WTC11 (cell line): ENCODE measurements around the gene GGA1.

Source experiments
- CTCF ChIP-seq: fragments of 200-600 bp; IDR thresholded peaks from 2 replicates; pipeline ENCODE4 v1.8.0; 2022; ENCODE audit warnings: antibody characterized with exemption
- ZNF232 ChIP-seq: sonication (generic); formaldehyde crosslinking; IDR thresholded peaks from 2 replicates; pipeline ENCODE4 v1.8.0; 2022; ENCODE audit warnings: mild to moderate bottlenecking, missing genetic modification reagents
- ZNF263 ChIP-seq: sonication (generic); formaldehyde crosslinking; IDR thresholded peaks from 2 replicates; pipeline ENCODE4 v1.8.1; 2022; ENCODE audit warnings: low read depth, mild to moderate bottlenecking, moderate library complexity, missing genetic modification reagents
- ZNF512 ChIP-seq: sonication (generic); formaldehyde crosslinking; IDR thresholded peaks from 2 replicates; pipeline ENCODE4 v1.8.1; 2022; ENCODE audit warnings: missing genetic modification reagents, borderline replicate concordance

DNA sequence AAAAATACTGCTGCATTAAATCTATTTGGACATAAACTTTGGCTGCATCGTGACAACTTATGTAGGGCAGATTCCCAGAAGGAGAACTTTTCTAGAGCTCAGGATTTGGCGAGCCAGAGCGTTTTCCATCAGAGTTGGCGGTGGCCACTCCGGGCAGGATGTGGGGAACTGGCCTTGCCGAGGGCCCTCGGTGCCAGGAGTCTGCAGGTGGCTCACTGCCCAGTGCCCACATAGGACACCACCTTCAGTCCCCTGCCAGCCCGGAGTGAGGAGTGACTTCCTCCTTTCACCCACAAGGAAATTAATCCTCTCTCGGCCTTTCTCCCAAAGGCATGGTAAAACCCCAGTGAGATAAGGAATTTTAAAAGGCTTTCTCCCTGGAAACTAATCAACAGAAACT, 27.1 kb upstream of the GGA1 start:
- no peak for TF ChIP-seq CTCF
- TF ChIP-seq ZNF263 (CRISPR knock-in tag) = no peak
- TF ChIP-seq ZNF232 (CRISPR knock-in tag) = no peak
- TF ChIP-seq ZNF512 (CRISPR knock-in tag) = no peak
